ENCODE data around the gene ZFP14. TPM values are rescaled to one million over a fixed set of nuclear protein-coding genes. Genes with fewer than 3 reads are reported as not detected.
A peak's percentile ranks its signal among the peaks of the same experiment; 100 is the strongest.
"Not testable (repeated sequence)": the region's sequence is repeated elsewhere in the genome, so short reads cannot be mapped to it uniquely, and the experiment has no call there.

The ZFP14 gene
- total RNA-seq, 1 experiment from 2014 or later = 1.7 TPM

- peak; percentile 96 for DNase-seq (ENCODE audit: low read depth)
Observed at GRCh38 chr19:36331353-36332228, 47.4 kb downstream of the ZFP14 start.

- no peak for DNase-seq (ENCODE audit: low read depth)
Observed at GRCh38 chr19:36330216-36330615, 48.8 kb downstream of the ZFP14 start.

DNA sequence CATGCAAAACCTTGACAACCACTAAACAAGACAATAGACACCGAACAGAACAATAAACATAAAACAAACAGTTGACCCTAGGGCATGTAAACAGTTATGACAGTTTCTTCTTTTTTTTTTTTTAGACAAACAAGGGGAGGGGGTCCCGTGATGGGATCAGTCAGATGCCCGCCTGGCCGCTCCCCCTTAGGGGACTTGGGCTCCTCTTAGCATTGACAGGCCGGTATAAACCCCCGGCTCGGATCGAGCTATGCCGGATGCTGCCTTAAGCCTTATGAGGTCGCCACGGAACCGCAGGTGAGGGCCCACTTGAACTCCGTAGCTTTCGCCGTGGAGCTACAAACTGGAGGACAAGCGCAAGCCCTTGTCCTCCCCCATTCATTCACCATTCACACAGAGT, 49.5 kb downstream of the ZFP14 start:
- DNase-seq (ENCODE audit: low read depth) = not testable (repeated sequence)

GRCh38 chr19:36326649-36327048, 52.4 kb downstream of the ZFP14 start:
- DNase-seq (ENCODE audit: low read depth) = not testable (repeated sequence)

DNA sequence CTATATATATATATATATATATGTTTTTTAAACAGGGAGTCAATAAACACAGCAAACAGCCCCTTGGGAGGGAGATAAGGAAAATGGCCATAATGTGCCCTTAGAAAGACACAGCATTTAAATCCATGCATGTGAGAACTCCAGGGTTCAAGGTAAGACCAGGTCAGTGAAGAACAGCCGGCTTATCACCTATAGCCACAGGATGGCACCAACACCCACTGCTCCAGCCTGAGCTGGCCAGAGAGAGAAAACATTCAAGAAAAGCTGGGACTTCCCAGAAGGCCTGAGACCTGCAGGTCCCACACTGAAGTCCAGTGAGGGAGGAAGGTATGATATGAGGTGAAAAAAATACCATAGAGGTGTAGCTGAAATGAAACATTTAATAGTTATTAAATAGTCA, 63.8 kb downstream of the ZFP14 start:
- not testable (repeated sequence) for DNase-seq (ENCODE audit: low read depth)

DNA sequence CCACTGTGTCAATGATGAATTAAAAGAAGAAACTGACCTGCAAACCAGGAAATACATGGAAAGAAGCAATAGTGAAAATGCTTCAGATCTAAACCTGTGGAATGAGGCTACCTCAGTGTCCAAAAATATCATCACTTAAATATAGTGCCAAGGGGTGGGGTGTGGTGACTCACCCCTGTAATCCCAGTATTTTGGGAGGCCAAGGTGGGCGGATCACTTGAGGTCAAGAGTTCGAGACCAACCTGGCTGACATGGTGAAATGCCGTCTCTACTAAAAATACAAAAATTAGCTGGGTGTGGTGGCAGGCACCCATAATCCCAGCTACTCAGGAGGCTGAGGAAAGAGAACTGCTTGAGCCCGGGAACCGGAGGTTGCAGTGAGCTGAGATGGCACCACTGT, 64.9 kb downstream of the ZFP14 start:
- not testable (repeated sequence) for DNase-seq (ENCODE audit: low read depth)

- not testable (repeated sequence) for DNase-seq (ENCODE audit: low read depth)
Observed at GRCh38 chr19:36311098-36311760, 67.8 kb downstream of the ZFP14 start.

GRCh38 chr19:36310416-36310990, 68.5 kb downstream of the ZFP14 start:
- DNase-seq (ENCODE audit: low read depth) = not testable (repeated sequence)

- DNase-seq (ENCODE audit: low read depth) = not testable (repeated sequence)
Observed at GRCh38 chr19:36309759-36310158, 69.2 kb downstream of the ZFP14 start.

GRCh38 chr19:36309309-36309708, 69.7 kb downstream of the ZFP14 start:
- DNase-seq (ENCODE audit: low read depth) = not testable (repeated sequence)

- not testable (repeated sequence) for DNase-seq (ENCODE audit: low read depth)
Observed at GRCh38 chr19:36292317-36292716, 86.7 kb downstream of the ZFP14 start.

Other genes starting within 250 kb of the ZFP14 start
- 526 and 543 TPM in 2 replicates for gene CAPNS1, start 239.1 kb downstream of the ZFP14 start, total RNA-seq (2014; rRNA removed; shearing (Covaris generic))
- gene COX7A1, start 226.8 kb downstream of the ZFP14 start, total RNA-seq (2014; rRNA removed; shearing (Covaris generic)) = 6.1 and 7.0 TPM in 2 replicates
- 2.6 and 3.6 TPM in 2 replicates for gene ZNF565, start 164.5 kb downstream of the ZFP14 start, total RNA-seq (2014; rRNA removed; shearing (Covaris generic))
- 103 and 114 TPM in 2 replicates for gene ZNF146, start 164.1 kb downstream of the ZFP14 start, total RNA-seq (2014; rRNA removed; shearing (Covaris generic))
- gene ZFP82, start 39.4 kb upstream of the ZFP14 start, total RNA-seq (2014; rRNA removed; shearing (Covaris generic)) = 6.6 and 7.4 TPM in 2 replicates
- 15.0 and 16.3 TPM in 2 replicates for gene ZNF566, start 110.4 kb upstream of the ZFP14 start, total RNA-seq (2014; rRNA removed; shearing (Covaris generic))
- gene ZNF260, start 149.1 kb upstream of the ZFP14 start, total RNA-seq (2014; rRNA removed; shearing (Covaris generic)) = 22.6 and 49.5 TPM in 2 replicates
- 7.3 and 8.9 TPM in 2 replicates for gene ZNF529, start 194.1 kb upstream of the ZFP14 start, total RNA-seq (2014; rRNA removed; shearing (Covaris generic))
- gene ZNF382, start 226.1 kb upstream of the ZFP14 start, total RNA-seq (2014; rRNA removed; shearing (Covaris generic)) = 3.4 and 3.5 TPM in 2 replicates

Measured in RPMI7951 (cell line).